Embryonic facial prominence (tissue), 1 donor: Measurements from ENCODE around the gene FSTL5.

Experiments
- DNase-seq: peaks from one replicate; pipeline ENCODE4 v3.0.0-alpha.2; 2016; ENCODE audit errors: extremely low spot score

FSTL5 gene

GRCh38 chr4:161444626-161445025 lies 719.2 kb downstream of the FSTL5 start:
- no peak for DNase-seq

GRCh38 chr4:161442921-161443320 lies 720.9 kb downstream of the FSTL5 start:
- DNase-seq, result no peak

- DNase-seq, result no peak
These were observed 725.7 kb downstream of the FSTL5 start for GRCh38 chr4:161438096-161438495.

- DNase-seq, result no peak
These were observed 735.4 kb downstream of the FSTL5 start for GRCh38 chr4:161428180-161428965.

DNA sequence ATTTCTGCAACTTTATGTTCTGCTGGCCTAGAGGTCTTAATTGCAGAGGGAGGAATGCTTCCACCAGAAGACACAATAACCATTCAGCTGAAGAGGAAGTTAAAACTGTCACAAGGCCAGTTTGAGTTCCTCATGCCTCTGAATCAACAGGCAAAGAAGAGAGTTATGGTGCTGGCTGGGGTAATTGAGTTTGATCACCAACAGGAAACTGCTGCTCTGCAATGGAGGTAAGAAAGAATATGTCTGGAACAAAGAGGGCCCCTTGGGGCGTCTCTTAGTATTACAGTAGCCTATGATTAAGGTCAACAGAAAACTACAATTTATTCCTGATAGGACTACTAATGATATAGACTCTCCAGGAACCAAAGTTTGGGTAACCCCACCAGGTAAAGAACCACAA lies 744.0 kb downstream of the FSTL5 start:
- no peak for DNase-seq

DNA sequence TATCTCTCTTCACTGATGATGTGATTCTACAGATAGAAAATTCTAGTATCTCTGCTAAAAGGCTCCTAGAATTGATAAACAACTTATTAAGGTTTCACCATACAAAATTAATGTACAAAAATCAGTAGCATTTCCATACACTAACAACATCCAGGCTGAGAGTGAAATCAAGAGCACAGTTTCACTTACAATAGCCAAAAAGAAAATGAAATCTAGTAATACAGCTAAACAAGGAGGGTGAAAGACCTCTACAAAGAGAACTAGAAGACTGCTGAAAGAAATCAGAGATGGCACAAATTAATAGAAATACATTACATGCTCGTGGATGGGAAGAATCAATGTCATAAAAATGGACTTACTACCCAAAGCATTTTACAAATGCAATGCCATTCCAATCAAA lies 751.9 kb downstream of the FSTL5 start:
- no peak for DNase-seq

DNA sequence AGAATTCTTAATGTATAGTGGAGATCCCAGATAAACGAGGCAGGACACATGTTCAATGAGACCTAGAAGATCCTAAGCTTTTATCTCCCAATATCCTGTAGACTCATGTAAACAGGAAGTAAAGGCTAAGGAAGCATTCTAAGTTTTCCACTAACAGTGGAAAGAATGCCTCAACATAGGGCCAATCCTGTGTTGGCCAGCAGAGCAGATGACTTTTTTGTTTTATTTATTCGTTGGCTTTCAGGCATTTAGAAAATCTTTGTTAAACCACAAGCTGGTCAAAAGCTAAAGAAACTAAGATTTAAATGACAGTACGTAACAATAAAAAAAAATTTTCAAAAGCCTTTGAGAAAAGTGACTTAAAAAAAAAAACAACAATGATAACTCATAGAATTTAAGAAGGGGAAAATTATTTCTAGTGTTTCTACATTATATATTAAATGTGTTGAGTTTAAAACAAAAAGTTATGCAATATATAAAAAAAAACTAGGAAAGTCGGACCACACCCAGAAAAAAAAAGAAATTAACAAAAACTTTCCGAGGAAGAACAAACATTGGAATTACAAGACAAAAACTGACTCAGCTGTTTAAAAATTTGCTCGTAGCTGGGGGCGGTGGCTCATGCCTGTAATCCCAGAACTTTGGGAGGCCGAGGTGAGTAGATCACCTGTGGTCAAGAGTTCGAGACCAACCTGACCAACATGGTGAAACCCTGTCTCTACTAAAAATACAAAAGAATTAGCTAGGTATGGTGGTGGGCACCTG lies 759.3 kb downstream of the FSTL5 start:
- no peak for DNase-seq

GRCh38 chr4:161403781-161404180 lies 760.0 kb downstream of the FSTL5 start:
- DNase-seq, result no peak

- no peak for DNase-seq
These were observed 770.2 kb downstream of the FSTL5 start for GRCh38 chr4:161393602-161394001.

DNA sequence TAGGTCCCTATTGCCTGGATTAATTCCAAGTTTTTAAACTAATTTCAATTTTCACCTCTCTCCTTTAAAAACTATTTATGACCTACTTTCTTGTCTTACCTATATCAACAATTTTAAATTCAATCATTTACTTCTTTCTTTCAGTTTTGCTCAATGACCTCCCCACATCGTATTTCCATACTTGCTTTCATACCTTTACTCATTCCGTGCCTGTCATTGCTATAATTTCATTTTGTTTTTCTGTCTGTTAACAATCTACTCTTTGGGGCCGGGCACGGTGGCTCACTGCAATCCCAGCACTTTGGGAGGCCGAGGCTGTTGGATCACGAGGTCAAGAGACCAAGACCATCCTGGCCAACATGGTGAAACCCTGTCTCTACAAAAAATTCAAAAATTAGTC lies 781.1 kb downstream of the FSTL5 start:
- no peak for DNase-seq

GRCh38 chr4:161376275-161376674 lies 787.5 kb downstream of the FSTL5 start:
- DNase-seq, result no peak

- DNase-seq, result no peak
These were observed 799.1 kb downstream of the FSTL5 start for GRCh38 chr4:161364681-161365080.

- DNase-seq, result no peak
These were observed 802.8 kb downstream of the FSTL5 start for GRCh38 chr4:161360982-161361381.

GRCh38 chr4:161359491-161359890 lies 804.3 kb downstream of the FSTL5 start:
- DNase-seq, result no peak

- no peak for DNase-seq
These were observed 807.4 kb downstream of the FSTL5 start for GRCh38 chr4:161356351-161356750.

- no peak for DNase-seq
These were observed 812.9 kb downstream of the FSTL5 start for GRCh38 chr4:161350946-161351345.

- no peak for DNase-seq
These were observed 818.1 kb downstream of the FSTL5 start for GRCh38 chr4:161345741-161346140.

DNA sequence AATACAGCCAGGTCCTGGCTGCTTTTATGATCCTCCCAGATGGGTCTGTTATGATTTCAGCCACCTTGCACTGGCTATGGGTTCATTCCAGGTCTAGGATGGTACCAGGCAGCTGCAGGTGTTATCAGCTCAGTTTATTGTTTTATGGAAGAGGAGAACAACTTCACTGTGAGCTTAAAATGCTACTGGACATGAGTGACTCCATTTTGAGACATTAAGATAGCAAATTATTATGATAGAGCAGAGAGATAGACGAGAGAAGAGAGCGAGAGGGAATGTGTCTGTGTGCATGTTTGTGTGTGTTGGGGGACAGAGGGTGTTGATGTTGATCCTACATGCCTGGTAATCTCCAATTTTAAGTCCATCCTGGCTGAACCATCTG lies 820.2 kb downstream of the FSTL5 start:
- DNase-seq, result no peak

- DNase-seq, result no peak
These were observed 820.8 kb downstream of the FSTL5 start for GRCh38 chr4:161342881-161343568.

DNA sequence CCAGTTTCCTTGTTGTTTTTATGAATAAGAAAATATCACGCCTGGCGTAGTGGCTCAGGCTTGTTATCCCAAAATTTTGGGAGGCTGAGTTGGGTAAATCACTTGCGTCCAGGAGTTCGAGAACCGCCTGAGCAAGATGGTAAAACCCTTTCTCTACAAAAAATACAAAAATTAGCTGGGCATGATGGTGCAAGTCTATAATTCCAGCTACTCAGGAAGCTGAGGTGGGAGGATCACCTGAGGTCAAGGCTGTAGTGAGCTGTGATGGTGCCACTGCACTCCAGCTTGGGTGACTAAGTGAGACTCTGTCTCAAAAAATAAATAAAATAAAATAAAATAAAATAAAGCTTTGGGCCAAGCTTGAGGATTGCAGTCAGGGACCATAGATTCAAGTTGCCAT lies 827.2 kb downstream of the FSTL5 start:
- no peak for DNase-seq

- DNase-seq, result peak; percentile 8
These were observed 827.7 kb downstream of the FSTL5 start for GRCh38 chr4:161336016-161336530.
